NT2/D1 (cell line): ENCODE data around the gene SLC4A1.
"Not testable (repeated sequence)": the region's sequence is repeated elsewhere in the genome, so short reads cannot be mapped to it uniquely, and the experiment has no call there.

Source experiments
- DNase-seq: peaks from one replicate; pipeline ENCODE4 v3.0.0-alpha.2; 2011; ENCODE audit warnings: low read depth, low spot score
- H3K27me3 ChIP-seq: 2 replicates; pipeline ENCODE4 v1.6.0; 2011; ENCODE audit warnings: mild to moderate bottlenecking; ENCODE audit not compliant: insufficient read length, insufficient read depth
- H3K36me3 ChIP-seq: 2 replicates; pipeline ENCODE4 v1.6.1; 2011; ENCODE audit warnings: mild to moderate bottlenecking, low read length, mixed read lengths; ENCODE audit not compliant: insufficient read depth, insufficient read length
- H3K4me1 ChIP-seq: 2 replicates; pipeline ENCODE4 v1.5.1; 2011; ENCODE audit not compliant: insufficient read depth, insufficient read length
- H3K4me3 ChIP-seq: 2 replicates; pipeline ENCODE4 v1.5.1; 2011; ENCODE audit warnings: low read depth; ENCODE audit not compliant: insufficient read length
- H3K9ac ChIP-seq: 2 replicates; pipeline ENCODE4 v1.6.0; 2011; ENCODE audit warnings: low read depth; ENCODE audit not compliant: insufficient read length
- H3K9me3 ChIP-seq: 2 replicates; pipeline ENCODE4 v1.5.1; 2011; ENCODE audit warnings: mild to moderate bottlenecking, low read length; ENCODE audit not compliant: insufficient read depth
- SUZ12 ChIP-seq: IDR thresholded peaks from 2 replicates; pipeline ENCODE4 v1.6.1; 2011; ENCODE audit not compliant: insufficient read length, insufficient read depth; ENCODE audit errors: extremely low read depth
- YY1 ChIP-seq: IDR thresholded peaks from 2 replicates; pipeline ENCODE4 v1.6.1; 2011; ENCODE audit not compliant: insufficient read length, insufficient read depth
- ZNF274 ChIP-seq: IDR thresholded peaks from 2 replicates; pipeline ENCODE4 v1.6.1; 2011; ENCODE audit warnings: mild to moderate bottlenecking, low read depth, low read length

SLC4A1 gene

DNA sequence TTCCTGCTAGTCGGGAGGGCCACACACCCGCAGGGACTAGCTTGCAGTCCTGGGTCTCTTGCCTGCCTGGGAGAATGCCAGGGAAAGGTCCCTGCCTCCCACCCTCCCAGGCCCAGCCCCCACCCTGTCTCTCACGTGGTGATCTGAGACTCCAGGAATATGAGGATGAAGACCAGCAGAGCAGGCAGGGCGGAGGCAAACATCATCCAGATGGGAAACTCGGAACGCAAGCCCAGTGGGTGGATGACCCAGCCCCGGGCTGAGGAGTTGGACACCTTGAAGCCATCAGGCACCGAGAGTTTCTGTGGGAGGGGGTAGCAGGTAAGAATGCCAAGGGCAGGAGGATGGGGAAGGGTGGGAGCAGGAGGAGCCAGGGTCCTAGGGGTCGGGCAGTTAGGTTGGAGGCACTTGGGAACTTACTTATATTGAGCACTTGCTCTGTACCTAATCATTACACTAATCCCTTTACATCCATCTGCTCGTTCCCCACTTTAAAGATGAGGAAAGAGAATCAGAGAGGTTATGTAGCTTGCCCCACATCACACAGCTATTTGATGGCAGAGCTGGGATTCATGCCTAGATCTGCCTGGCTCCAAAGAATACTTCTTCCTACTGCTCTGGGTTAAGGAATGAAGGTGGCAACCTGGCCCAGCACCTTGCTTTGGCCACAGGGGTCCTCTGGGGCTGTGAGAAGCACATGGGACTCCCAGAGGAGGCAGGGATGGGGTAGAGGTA is 13.4 kb downstream of the SLC4A1 start:
- no peak overlapping the region for H3K4me3 ChIP-seq
- no peak for TF ChIP-seq ZNF274
- no peak for TF ChIP-seq YY1
- TF ChIP-seq SUZ12, result no peak

GRCh38 chr17:44253006-44253405 is 14.9 kb downstream of the SLC4A1 start:
- Histone ChIP-seq H3K4me1 (peaks cover 11% of the 10 kb centered on the region), H3K4me3 (no peak overlapping the region), H3K27me3 (no peaks in the 10 kb centered on the region), H3K36me3 (no peaks in the 10 kb centered on the region), H3K9ac (no peak overlapping the region), H3K9me3 (no peaks in the 10 kb centered on the region)
- DNase-seq, result no peak
- TF ChIP-seq YY1 (no peak), SUZ12 (no peak), ZNF274 (no peak)

More for the DNA sequence above, 13.4 kb downstream of the SLC4A1 start:
- peaks cover 11% of the 10 kb centered on the region for H3K4me1 ChIP-seq
- no peaks in the 10 kb centered on the region for H3K9me3 ChIP-seq
- H3K27me3 ChIP-seq, result peaks cover 3% of the 10 kb centered on the region
- no peaks in the 10 kb centered on the region for H3K36me3 ChIP-seq
- DNase-seq, result no peak
- no peak overlapping the region for H3K9ac ChIP-seq

DNA sequence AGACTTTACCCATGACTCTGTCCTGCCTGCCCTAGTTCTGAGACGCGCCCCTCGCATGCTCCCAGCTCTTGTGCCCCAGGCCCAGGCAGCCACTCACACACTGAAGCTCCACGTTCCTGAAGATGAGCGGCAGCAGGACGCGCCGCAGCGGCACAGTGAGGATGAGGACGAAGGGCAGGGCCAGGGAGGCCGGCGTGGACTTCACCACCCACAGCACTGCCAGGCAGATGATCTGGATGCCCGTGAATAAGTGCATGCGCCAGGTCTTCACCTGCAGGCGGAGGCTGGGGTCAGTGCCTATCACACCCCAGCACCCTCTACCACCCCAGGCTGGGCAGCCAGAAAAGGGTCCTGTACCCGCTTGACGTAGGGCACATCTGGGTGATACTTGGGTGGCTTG is 16.9 kb downstream of the SLC4A1 start:
- Histone ChIP-seq H3K27me3 (no peaks in the 10 kb centered on the region), H3K4me3 (no peak overlapping the region), H3K4me1 (peaks cover 17% of the 10 kb centered on the region), H3K9ac (no peak overlapping the region), H3K36me3 (no peaks in the 10 kb centered on the region), H3K9me3 (no peaks in the 10 kb centered on the region)
- DNase-seq, result no peak
- TF ChIP-seq SUZ12, result no peak
- TF ChIP-seq YY1, result no peak
- TF ChIP-seq ZNF274, result no peak

DNA sequence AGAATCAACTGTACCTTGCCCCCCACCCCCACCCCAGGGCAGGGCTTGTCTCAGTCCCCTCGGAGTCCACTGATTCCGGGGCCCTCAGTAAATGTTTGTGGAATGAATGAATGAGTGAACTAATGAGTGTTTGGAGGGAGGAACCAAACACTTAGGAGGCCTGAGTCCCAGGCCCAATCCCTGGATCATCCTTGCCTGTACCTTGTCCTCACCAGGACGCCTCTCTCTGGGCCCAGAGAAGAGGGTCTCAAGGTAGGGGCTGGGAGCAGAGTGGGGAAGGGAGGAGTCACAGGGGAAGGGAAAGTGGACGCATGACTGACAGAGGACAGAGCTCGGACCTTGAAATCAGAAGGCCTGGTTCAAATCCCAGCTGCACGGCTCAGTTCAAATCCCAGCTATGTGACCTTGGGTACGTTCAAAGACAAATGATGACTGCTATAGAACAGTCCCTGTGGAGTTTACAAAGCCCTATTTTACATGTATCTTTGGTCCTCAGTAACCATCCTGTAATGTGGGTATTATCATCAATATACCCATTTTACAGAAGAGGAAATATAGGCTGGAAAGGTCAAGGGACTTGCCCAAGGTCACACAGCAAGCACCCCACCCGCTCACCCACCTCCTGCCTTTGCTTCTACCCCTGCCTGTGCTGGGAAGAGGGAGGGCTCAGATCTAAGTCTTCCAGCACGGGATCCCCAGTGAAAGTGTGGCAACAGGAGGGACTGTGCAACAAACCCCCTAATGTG is 18.3 kb downstream of the SLC4A1 start:
- H3K4me3 ChIP-seq, result no peak overlapping the region
- no peaks in the 10 kb centered on the region for H3K36me3 ChIP-seq
- DNase-seq, result no peak
- H3K9ac ChIP-seq, result no peak overlapping the region
- TF ChIP-seq ZNF274 (no peak), YY1 (no peak), SUZ12 (no peak)
- no peaks in the 10 kb centered on the region for H3K27me3 ChIP-seq
- peaks cover 17% of the 10 kb centered on the region for H3K4me1 ChIP-seq
- H3K9me3 ChIP-seq, result no peaks in the 10 kb centered on the region

GRCh38 chr17:44247876-44248736 is 19.8 kb downstream of the SLC4A1 start:
- H3K27me3 ChIP-seq, result no peaks in the 10 kb centered on the region
- no peak for DNase-seq
- H3K4me3 ChIP-seq, result no peak overlapping the region
- TF ChIP-seq YY1 (no peak), SUZ12 (no peak), ZNF274 (no peak)
- H3K9me3 ChIP-seq, result no peaks in the 10 kb centered on the region
- no peak overlapping the region for H3K9ac ChIP-seq
- H3K4me1 ChIP-seq, result peaks cover 17% of the 10 kb centered on the region
- H3K36me3 ChIP-seq, result no peaks in the 10 kb centered on the region

GRCh38 chr17:44247440-44247841 is 20.5 kb downstream of the SLC4A1 start:
- H3K27me3 ChIP-seq, result no peaks in the 10 kb centered on the region

GRCh38 chr17:44241106-44241624 is 26.8 kb downstream of the SLC4A1 start:
- TF ChIP-seq ZNF274 (no peak), YY1 (no peak), SUZ12 (no peak)
- no peak for DNase-seq
- Histone ChIP-seq H3K9ac (no peak overlapping the region), H3K9me3 (no peaks in the 10 kb centered on the region; the same call in 1 of the 2 replicates), H3K4me1 (no peaks in the 10 kb centered on the region), H3K27me3 (no peaks in the 10 kb centered on the region), H3K36me3 (no peaks in the 10 kb centered on the region), H3K4me3 (no peak overlapping the region)

More at GRCh38 chr17:44247440-44247841, 20.5 kb downstream of the SLC4A1 start:
- Histone ChIP-seq H3K36me3 (no peaks in the 10 kb centered on the region), H3K4me1 (peaks cover 17% of the 10 kb centered on the region), H3K9me3 (no peaks in the 10 kb centered on the region), H3K4me3 (no peak overlapping the region), H3K9ac (no peak overlapping the region)
- DNase-seq, result no peak
- TF ChIP-seq ZNF274, result no peak
- TF ChIP-seq YY1, result no peak

DNA sequence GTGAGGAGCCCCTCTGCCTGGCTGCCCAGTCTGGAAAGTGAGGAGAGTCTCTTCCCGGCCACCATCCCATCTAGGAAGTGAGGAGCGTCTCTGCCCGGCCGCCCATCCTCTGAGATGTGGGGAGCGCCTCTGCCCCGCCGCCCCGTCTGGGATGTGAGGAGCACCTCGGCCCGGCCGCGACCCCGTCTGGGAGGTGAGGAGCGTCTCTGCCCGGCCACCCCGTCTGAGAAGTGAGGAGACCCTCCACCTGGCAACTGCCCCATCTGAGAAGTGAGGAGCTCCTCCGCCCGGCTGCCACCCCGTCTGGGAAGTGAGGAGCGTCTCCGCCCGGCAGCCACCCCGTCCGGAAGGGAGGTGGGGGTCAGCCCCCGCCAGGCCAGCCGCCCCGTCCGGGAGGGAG is 30.0 kb downstream of the SLC4A1 start:
- not testable (repeated sequence) for H3K4me3 ChIP-seq, DNase-seq, H3K9ac ChIP-seq, H3K27me3 ChIP-seq, H3K9me3 ChIP-seq, H3K4me1 ChIP-seq, H3K36me3 ChIP-seq
